ENCODE results near the gene OVOL1.
A peak's percentile ranks its signal among the peaks of the same experiment; 100 is the strongest.

Gene OVOL1

GRCh38 chr11:65778431-65778900 lies 8.4 kb upstream of the OVOL1 start:
- no peak for DNase-seq

- DNase-seq: no peak
Observed at GRCh38 chr11:65778901-65779668, 7.8 kb upstream of the OVOL1 start.

DNA sequence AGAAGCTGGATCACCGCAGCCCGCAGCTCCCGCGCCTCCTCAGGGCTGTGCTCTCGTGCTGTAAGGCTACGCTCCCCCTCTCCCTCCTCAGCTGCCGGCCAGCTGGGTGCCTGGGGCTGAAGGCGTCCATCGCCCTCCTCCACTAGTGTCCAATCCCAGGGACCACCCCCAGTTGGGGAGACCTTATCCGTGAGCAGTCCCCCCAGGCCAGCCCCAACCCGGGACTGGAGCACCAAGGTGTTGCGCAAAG lies 7.3 kb upstream of the OVOL1 start:
- no peak for DNase-seq

- peak; percentile 72 for DNase-seq
Observed at GRCh38 chr11:65779919-65780769, 6.7 kb upstream of the OVOL1 start.

GRCh38 chr11:65780770-65781151 lies 6.1 kb upstream of the OVOL1 start, which contains the start of gene AP5B1:
TSS of gene AP5B1 (minus strand) at chr11:65780976. CDS start at chr11:65780591, 385 bp downstream.
- peak; percentile 63 for DNase-seq

DNA sequence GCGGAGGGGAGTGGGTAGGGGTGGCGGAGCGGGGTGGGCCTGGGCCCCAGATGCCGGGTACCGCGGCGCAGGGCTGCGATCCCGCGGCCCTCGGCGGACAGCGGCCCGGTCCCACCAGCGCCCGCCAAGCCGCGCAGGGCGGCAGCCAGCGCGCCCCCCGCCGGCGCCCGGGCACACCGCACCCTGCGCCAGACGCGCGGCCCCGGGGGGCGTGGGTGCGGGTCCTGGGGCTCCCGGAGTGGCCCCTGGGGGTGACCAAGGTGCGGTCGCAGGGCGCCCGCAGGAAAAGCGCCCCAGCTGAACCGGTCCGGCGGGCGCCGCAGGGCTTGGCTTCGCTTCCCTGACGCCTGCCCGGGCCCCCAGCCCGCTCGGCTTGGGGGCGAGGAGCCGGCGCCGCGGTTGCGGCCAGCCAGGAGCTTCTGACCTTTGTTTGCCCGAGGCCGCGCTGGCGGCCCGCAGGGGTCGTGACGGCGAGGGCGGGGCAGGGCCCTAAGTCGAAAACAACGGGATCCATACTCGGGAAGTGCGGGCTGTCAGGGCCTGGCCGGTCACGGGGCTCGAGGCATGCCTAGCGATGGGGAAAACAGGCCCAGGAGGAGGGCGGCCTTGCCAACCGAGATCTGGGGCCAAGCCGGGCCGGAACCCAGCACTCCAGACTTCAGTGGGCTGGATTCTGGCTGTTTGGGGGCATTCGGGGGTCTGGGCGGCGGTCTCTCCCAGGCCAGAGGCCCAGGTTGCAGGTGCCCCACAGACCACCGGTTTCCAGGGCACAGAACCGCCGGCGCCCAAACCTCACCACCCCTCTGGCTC lies 5.5 kb upstream of the OVOL1 start:
- DNase-seq: no peak

- no peak for DNase-seq
Observed at GRCh38 chr11:65781962-65782815, 4.7 kb upstream of the OVOL1 start.

DNA sequence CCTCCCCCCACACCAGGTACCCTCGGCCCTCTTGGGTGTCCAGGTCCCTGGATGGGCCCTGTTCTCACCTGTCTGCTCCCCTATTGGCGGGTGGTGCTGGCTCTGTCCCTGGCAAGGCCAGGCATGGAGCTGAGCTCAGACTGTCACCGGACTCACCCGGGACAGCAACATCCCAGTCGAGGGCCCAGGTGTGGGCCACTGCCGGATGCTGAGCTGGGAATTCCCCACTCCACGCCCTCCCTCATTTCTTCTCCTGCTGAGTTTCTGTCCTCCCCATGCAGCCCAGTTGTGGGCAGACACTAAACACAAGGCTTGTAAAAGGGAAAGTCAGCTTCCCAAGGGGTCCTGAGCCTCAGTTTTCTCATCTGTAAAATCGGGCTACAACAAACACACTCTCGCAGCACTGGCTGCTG lies 4.0 kb upstream of the OVOL1 start:
- no peak for DNase-seq

DNA sequence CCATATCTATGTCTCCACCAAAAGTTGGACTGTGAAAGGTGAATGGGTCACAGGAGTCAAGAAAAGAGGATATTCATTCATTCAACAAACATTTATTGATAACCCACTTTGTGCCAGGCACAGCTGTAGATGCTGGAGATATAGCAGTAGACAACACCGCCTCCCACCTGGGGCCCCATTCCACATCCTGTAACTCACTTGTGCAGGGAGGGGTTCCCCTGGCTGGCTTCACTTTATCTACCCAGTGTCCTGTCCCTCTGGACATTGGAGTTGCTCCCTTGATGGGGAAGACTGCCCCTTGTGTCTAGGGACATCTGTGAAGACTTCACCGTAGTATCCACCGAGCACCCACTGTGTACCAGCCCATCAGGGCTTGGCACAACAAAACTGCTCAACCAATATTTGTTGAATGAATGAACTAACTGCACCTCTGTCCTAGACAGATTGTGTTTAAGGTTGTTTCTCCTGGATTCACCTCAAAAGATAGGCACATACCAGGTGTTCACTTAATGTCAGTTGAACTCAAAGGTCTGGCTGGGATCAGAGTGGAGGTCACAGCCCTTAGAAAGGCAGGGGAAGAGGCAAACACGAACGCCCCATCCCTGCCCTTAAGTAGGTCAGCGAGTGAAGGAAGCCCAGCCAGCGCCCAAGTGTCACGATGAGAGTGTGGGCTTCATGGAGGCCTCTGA lies 1.4 kb upstream of the OVOL1 start:
- no peak for DNase-seq

- DNase-seq: no peak
Observed at GRCh38 chr11:65786008-65786785, 666 bp upstream of the OVOL1 start.

DNA sequence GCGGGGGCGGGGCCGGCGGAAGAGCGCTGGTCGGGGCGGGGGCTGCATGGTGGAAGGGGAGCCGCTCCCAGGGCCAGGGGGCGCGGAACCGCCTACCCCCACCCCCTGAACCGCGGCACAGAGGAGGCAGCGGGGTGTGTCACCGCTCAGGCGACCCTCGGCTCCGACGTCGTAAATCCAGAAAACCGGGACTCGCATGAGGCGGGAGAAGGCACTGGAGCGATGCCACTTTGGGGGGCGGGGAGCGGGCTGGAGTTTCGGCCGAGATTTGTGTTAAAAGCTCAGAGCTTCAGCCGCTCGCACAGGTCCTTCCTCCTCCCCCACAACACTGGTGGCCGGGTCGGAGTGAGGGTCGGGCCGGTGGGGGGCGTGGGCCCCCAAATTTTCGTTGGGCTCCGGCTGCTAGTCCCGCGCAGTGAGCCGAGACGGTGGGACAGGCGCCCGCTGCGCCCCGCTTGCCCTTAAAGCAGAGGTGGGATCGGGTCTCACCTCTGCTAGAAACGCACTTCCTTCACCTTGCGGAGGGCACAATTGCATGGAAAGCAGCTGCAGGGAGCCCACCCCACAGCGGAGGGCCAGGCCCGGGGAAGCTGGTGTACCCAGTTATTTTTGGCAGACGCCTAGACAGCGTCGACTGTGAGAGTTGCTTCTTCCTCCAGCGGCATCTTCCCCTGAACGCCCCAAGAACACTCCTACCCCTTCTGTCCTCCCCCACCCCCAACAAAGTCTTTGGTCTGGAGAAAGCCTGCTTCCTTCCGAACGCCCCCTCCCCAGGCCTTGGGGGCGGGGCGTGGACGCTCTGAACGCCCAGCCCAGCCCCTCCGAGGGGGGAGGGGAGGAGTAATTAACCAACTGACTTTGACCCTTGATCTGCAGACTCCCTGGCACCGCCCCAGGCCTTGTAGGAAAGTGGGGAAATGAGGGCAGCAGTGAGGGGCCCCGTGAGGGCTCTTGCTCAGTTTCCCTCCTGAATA lies 1.1 kb downstream of the OVOL1 start:
- DNase-seq: no peak

GRCh38 chr11:65788821-65789220 lies 2.0 kb downstream of the OVOL1 start:
- DNase-seq: no peak

DNA sequence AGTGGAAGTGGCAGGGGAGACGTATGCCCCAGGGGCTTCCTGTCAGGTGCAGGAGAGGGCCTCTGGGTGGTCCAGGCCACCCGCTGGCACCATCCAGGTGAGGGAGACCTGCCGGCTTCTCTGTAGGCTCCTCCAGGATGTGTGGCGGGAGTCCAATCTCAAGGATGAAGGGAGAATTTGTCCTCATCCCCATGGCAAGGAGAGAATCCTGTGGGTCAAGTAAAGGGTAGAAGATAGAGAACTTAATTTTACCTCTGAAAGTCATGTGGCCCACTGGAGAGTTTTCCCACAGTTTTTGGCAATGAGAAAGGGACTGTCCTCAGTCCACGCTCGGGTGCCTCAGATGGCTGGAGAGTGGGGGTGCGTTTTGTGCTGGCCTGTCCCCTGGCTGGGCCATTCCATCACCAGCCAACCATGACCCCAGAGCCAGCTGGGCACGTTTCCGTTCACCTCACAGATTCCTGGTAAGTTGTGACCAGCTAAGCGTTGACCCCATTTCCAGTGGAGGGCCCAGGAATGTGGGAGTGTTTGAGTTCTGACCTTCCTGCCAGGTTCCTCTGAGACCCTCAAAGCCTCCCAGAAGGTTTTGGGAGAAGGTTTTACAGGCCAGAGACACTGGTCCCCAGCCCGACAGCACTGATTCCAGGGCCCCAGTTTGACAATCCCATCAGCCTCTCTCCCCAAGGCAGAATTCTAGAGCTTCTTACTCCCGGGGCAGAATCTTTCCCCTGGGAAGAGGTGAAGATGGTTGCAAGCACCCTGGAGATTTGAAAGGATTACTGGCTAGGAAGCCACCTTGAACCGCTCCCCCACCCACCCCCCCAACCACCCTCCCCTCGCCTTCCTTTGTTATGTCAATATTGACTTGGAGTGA lies 2.6 kb downstream of the OVOL1 start:
- no peak for DNase-seq

DNA sequence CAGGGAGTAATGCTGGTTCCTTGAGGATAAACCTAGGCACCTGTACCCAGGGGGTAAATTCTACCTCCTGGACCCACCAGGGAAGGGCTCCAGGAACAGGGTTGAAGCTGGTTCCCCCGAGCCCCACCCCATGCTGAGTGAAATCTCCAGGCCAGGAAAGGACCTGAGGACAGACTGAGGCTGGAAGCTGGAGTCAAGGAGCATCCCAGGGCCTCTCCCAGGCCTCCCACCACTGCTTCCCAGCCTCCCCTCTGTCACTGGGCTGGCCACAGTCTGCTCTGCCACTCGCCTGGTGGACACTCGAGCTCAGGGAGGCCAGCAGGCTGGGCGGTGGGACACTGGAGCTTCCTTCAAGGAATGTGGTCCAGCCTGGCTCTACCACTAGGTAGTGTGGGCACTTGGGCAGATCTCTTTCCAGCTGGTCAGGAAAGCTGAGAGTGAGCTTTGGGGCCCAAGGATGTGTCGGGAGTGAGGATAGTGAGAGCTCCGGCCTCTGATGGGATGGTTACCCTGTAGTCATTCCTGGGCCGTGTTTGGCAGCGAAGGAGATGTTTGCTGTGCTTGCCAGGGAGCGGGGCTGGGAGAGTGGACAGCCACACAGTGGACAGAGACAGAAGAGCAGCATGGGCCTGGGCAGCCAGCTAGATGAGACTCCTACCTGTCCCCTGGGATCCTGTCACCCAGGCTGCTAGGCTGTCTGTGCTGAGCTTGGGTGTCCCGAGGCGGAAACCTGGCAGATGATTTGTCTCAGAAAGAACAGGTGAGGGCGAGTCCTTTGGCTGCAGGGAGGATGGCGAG lies 3.4 kb downstream of the OVOL1 start:
- DNase-seq: no peak

DNA sequence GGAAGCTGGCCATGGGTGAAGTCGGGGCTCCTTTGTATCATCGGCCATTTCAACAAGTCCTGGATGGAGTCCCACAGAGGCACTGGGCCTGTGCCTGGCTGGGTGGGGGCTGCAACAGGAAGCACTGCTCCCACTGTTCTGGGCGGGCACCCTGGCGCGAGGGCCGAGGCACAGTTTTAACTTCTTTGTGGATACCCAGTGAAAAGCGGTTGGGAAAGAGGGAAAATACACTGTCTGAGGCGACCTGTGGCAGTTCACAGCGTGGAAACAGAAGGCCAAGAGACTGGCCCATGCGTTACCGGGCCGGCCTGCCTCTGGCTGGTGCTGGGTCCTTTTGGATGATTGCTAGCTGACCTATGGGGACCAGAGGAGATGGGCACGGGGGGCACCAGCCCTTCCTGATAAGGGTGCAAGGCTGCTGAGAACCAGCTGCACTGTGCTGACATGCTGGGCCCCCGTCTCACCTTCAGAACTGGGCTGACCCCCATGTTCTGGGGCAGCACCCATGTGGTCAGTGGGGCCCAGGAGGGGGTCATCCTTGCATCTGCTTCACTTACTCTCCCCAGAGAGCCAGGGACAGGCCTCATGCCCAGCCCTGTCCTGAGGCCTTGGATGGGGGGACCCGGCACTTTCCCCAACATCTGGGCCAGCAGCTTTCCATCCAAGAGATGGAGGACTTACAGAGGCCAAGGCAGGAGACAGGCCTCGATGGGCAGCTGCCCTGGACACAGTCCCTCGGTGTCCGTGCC lies 4.2 kb downstream of the OVOL1 start:
- DNase-seq: no peak

- DNase-seq: peak; percentile 49
Observed at GRCh38 chr11:65791719-65792213, 4.9 kb downstream of the OVOL1 start.

DNA sequence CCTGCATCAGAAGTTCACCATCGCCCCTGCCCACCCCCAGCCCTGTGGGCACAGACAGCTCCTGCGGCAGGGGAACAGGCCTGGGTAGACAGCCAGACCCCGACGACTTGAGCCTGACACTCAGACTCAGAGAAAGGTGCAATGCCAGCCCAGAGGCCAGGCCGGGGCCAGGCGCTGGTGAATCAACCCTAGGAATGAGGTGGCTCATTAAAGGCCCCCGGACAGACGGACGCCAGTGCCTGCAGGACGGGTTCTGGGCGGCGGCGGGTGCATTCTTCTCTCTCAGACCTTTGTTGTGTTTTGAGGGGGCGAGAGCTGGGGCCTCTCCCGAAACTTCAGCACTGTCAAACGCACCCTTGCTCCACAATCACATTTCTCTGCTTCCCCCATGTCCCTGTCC lies 5.6 kb downstream of the OVOL1 start:
- no peak for DNase-seq

Data from NCI-H774 (cell line).